ENCODE measurements around the gene BAHD1. TPM values are rescaled to one million over a fixed set of nuclear protein-coding genes. Genes with fewer than 3 reads are reported as not detected.
A peak's percentile ranks its signal among the peaks of the same experiment; 100 is the strongest.

Gene BAHD1
- total RNA-seq, 1 experiment from 2014 or later = 40.6 TPM

GRCh38 chr15:40498418-40498817, 57.7 kb downstream of the BAHD1 start:
- ChIA-PET POLR2A (no interaction called here), CTCF (interaction anchor here (0.7 kb wide), 1 partner anchor 129 kb away, joined by 3 read pairs; no protein-coding TSS in a partner anchor)
- Histone ChIP-seq H3K4me1 (ENCODE audit: control insufficient read depth, insufficient read depth, low read length) (no peaks in the 10 kb centered on the region), H3K27ac (ENCODE audit: low read length) (no peak overlapping the region), H3K9me3 (ENCODE audit: control insufficient read depth, insufficient read depth, low read depth, low read length) (no peaks in the 10 kb centered on the region), H3K27me3 (ENCODE audit: control insufficient read depth, insufficient read depth, low read length) (no peaks in the 10 kb centered on the region), H3K36me3 (ENCODE audit: control insufficient read depth, insufficient read depth, low read length) (no peaks in the 10 kb centered on the region), H3K4me3 (ENCODE audit: low read depth in 2 of 2, low read length in 2 of 2) (no peak overlapping the region)
- in situ Hi-C loops (cut with HindIII; ENCODE audit: low pct_unique_long_range_greater_than_20kb, low sequenced_read_pairs) (no loop called here), intact Hi-C loops (cut with micrococcal nuclease; ENCODE audit: unreplicated experiment) (no loop called here)
- TF ChIP-seq CTCF (IDR thresholded peaks at IDR 0.05) (no peak), POLR2AphosphoS5 (IDR thresholded peaks at IDR 0.05; ENCODE audit: low read depth, low read length) (no peak), TCF7L2 (IDR thresholded peaks at IDR 0.05; ENCODE audit: low read depth, low read length) (no peak), SIN3A (IDR thresholded peaks at IDR 0.05; ENCODE audit: borderline replicate concordance, insufficient read depth, low read depth, low read length) (no peak), REST (IDR thresholded peaks at IDR 0.05; ENCODE audit: insufficient read depth in 1 of 2, low read depth in 2 of 2, low read length in 1 of 2) (no peak)
- BruUV-seq (replicated peaks) = no TSS peak
- ATAC-seq (peak; percentile 59; the same call in 1 of the 2 replicates), DNase-seq (ENCODE audit: low read depth, low spot score) (no peak)

- DNase-seq (ENCODE audit: low read depth, low spot score) (no peak), ATAC-seq (no peak)
- Histone ChIP-seq H3K27me3 (ENCODE audit: control insufficient read depth, insufficient read depth, low read length) (no peaks in the 10 kb centered on the region), H3K4me3 (ENCODE audit: low read depth in 2 of 2, low read length in 2 of 2) (no peak overlapping the region), H3K36me3 (ENCODE audit: control insufficient read depth, insufficient read depth, low read length) (no peaks in the 10 kb centered on the region), H3K9me3 (ENCODE audit: control insufficient read depth, insufficient read depth, low read depth, low read length) (no peaks in the 10 kb centered on the region), H3K27ac (ENCODE audit: low read length) (no peak overlapping the region), H3K4me1 (ENCODE audit: control insufficient read depth, insufficient read depth, low read length) (no peaks in the 10 kb centered on the region)
- CTCF ChIA-PET = no interaction called here
- in situ Hi-C loops (cut with HindIII; ENCODE audit: low pct_unique_long_range_greater_than_20kb, low sequenced_read_pairs) = no loop called here
- POLR2A ChIA-PET = no interaction called here
- BruUV-seq (replicated peaks) = no TSS peak
- no peak for TF ChIP-seq CTCF (IDR thresholded peaks at IDR 0.05)
- TF ChIP-seq POLR2AphosphoS5 (IDR thresholded peaks at IDR 0.05; ENCODE audit: low read depth, low read length) = no peak
- no peak for TF ChIP-seq SIN3A (IDR thresholded peaks at IDR 0.05; ENCODE audit: borderline replicate concordance, insufficient read depth, low read depth, low read length)
- TF ChIP-seq REST (IDR thresholded peaks at IDR 0.05; ENCODE audit: insufficient read depth in 1 of 2, low read depth in 2 of 2, low read length in 1 of 2) = no peak
- TF ChIP-seq TCF7L2 (IDR thresholded peaks at IDR 0.05; ENCODE audit: low read depth, low read length) = no peak
- intact Hi-C loops (cut with micrococcal nuclease; ENCODE audit: unreplicated experiment) = no loop called here
These were observed 58.1 kb downstream of the BAHD1 start for GRCh38 chr15:40498891-40499290.

Measured in Panc1 (cell line).